GM04504 (cell line): Measurements from ENCODE around the gene RIMS4.
A peak's percentile ranks its signal among the peaks of the same experiment; 100 is the strongest.

Source experiments
- DNase-seq: peaks from one replicate; pipeline ENCODE4 v3.0.0-alpha.2; 2012; ENCODE audit warnings: low read depth

Gene RIMS4

DNA sequence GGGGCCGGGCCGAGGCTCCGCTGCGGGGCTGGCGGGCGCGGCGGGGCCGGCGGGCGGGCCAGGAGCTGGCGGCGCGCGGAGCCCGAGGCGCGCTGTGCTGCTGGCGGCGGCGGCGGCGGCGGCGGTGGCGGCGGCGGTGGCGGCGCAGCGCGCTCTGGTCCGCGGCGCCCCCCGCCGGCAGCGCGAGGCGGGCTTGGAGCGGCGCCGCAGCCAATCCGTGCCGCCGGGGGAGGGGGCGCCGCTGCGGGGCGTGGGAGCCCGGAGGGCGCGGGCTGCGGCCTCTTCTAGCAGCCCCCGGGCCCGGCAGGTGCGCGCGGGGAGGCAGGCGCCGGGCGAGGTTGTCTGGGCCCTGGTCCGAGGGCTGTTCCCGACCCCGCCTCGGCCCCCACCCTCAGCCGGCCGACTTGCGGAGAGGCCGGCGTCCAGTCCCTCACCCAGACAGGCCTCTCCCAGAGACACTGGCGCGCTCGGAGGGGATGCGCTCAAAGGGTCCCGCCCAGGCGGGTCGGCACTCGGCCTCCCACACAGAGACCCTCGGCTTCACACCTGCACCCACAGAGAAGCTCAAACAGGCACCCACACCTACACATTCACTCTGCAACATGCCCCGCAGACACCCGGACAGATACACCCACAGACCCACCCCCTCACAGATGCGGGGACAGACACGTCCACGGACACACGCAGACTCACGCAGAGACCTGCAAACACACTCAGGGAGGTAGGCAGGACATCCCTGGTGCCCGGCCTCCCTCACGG, at the start of gene RIMS4:
RIMS4 (minus strand) TSS at position 156 of the 759 bp plus-strand sequence. CDS start 275 bp downstream, outside the sequence.
- DNase-seq: no peak

DNA sequence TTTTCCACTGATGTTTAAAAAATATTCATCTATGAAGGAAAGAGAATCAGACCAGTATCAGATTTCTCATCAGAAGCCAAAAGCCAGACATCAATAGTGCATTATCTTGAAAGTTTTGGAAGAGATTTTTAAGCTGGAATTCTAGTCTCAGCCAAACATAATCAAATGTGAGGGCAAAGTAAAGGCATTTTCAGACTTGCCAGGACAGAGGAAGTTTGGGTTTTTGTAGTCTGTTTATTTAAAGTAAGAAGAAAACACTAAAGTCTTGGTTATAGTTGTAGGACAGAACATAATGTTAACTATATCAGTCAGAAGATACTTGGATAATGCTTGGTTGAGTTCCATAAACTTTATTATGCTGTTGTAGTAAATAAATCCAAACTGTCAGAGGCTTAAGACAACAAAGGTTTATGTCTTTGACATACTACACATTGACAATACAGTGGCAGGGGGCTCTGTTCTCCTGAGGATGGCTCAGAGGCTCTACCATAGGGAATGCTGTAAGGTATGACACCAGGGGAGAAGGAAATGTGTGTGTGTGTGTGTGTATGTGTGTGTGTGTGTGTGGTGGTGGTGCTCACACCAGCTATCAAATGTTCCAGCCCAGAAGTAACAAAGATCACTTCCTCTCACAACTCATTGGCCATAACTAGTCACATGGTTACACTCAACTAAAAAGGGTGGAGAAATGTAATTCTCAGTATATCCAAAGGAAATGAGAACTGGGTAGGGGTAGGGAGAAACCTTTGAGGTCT, 48.4 kb upstream of the RIMS4 start:
- no peak for DNase-seq

DNA sequence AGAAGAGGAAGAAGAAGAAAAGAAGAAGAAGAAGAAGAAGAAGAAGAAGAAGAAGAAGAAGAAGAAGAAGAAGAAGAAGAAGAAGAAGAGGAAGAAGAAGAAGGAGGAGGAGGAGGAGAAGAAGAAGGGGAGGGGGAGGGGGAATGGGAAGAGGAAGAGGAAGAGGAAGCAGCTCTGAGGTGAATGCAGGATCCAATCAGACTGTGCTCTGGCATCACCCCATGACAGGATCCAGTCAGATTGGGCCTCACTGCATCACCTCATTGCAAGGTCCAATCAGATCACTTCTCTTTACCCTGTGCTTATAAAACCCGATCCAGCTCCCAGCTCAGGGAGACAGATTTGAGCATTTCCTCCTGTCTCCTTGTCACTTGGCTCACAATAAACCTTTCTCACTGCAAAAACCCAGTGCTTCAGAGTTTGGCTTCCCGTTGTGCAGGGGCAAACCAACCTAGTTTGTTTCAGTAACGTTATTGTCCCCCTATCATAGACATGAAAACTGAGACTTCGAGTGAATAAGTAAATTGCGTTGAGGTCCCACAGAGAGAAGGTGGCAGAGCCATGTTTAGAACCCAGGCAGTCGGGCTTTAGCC, 46.6 kb upstream of the RIMS4 start:
- no peak for DNase-seq

DNA sequence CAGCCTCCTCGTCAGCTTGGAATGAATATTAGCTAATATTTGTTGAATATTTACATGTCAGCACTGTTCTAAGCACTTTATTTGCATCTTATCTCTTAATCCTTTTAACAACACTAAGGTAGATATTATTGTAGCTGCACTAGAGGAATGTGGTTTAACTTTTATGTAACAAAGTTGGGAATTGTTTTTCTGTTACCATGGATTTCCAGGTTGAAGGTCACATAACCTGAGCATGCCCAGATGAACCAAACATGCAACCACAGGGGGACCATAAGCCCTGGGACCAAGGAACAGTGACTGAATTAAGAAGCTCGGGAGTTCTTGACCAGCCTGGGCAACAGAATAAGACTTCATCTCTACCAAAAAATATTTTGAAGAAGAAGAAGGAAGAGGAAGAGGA, 46.1 kb upstream of the RIMS4 start:
- no peak for DNase-seq

DNA sequence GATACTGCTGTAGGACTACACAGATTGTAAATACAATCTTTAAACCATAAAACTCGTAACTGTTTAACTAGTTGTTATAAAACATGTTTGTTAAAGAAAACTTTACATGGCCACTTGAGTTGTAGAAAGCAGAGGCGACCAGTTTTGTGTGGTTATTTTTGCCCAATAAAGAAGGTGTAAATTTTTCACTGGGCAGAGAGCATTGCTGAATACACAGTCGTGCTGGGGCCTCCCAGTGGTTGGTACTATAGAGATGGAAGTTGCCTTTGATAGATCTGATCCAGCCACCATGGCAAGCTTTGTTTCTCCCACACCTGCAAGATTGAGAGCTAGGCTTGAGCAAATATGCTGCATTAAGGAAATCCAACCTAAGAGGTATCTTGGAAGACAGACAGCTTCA, 41.2 kb upstream of the RIMS4 start:
- DNase-seq: no peak

DNA sequence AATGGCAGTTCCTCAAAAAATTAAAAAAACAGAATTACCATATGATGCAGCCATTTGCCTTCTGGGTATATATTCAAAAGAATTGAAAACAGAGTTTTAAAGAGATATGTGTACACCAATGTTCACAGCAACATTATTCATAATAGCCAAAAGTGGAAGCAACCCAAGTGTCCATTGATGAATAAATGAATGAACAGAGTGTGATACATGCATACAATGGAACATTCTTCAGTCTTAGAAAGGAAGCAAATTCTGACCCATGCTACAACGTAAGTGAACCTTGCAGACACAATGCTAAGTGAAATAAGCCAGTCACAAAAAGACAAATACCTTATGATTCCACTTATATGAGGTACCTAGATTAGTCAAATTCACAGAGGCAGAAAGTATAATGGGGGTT, 40.5 kb upstream of the RIMS4 start:
- no peak for DNase-seq

DNA sequence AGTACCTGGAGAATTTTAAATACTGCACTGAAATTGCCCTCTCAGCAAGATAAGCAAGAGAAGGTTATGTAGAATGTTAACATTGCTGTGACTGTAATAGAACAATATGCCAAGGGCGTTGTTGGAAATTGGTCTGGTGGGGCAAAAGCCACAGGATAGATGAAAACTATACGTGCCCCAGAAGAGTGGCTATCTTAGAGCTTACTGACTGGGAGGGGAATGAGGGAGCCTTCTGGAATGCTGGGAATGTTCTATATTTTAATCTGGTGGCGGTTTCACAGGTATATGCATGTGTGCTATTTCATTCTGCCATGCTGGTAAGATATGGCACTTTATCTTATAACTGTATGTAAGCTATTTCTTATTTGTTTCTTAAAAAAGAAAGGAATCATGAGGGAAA, 39.9 kb upstream of the RIMS4 start:
- no peak for DNase-seq

DNA sequence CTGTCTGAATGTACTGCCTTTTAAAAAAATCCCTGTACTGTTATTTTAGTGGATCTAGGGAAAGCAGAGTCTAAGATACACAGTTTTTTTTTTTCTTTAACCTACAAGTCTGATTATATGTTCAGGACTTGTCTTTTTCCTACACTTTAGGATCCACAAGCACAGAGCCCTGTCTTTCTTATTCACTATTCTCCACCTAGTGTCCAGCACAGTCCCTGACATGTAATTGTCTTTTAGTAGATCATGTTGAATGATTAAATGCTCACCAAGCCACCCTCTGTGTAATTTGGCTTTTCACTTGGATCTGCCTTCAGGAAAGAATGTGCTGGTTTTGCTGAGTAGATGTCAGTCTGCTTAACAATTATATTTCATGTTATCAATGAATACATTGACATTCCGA, 39.4 kb upstream of the RIMS4 start:
- no peak for DNase-seq

DNA sequence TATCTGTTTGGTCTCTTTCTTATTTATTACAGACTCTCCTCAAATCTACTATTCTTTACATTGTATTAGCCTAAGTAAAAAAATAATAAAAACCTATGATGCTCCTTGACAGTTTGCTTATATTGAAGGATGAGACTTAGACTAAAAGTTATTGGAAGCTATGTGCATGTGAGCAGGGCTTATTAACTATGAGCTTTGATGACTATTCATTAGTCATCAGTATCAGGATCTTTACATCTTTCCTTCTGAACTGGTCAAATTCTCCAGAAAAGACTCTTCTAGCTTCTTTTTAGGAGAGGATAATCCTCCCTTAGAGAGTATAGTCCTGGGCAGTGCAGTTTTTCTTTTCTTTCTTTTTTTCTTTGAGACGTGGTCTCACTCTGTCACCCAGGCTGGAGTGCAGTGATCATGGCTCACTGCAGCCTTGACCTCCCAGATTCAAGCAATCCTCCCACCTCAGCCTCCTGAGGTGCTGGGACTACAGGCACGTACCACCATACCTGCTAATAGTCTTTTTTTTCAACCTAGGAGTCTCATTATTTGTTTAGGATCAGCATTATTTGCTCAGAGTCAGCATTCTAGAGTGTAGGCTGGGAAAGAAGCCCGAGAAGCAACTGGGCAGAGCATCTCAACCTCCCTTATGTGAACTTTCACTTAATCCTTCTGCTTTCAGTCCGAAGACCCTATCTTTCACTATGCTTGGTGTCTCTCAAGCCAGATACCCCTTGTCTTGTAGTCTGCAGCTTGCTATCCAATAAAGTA, 38.1 kb upstream of the RIMS4 start:
- DNase-seq: no peak

DNA sequence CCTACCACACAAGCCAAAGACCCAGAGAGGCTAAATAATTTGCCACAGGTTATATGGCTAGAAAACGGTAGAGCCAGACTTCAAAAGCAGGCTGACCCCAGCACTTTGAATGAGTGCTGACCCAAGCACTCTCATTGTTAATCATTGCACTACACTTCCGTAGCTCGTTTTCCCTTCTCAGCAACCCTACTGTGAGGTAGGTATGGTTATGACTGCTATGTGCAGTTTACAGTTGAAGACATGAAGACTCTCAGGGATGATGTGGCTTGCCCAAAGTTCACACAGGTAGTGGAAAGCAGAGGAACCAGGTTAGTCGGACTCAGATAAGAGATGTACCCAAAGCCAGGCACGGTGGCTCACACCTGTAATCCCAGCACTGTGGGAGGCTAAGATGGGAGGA, 33.5 kb upstream of the RIMS4 start:
- DNase-seq: no peak

DNA sequence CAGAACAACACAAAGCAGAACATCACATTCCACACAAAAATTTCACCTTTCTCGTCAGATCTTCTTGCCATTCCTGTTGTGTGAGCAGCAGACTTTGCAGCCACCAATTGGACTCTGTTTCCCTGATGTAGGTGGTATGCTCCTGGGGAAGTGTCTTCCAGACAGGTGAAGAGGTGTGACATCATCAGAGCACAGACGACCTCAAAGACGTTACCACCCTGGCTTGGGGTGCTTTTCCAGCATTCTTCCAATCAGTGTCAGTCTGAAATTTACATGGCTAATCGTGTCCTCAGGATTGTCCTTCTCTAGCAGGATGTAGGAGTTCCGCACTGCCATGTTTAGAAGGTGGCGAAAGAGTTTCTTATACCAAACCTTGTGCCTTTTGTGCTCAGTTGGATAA, 31.6 kb upstream of the RIMS4 start:
- no peak for DNase-seq

DNA sequence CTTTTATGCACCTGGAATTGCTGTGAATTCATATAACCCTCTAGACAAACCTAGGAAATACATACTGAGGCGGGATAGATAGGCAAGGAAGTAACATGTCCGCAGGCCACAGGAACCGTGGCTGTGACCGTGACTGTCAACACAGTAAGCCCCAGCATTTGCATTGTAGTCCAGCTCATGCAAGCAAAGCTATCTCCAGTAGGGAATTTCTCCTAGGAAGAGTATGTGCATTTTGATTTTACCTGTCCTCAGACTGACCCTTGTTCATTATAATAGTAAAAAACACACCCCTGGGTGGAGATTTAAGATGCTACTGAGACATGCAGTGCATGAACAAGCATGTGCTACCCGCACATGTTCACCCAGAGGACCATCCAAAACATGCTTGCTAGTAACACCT, 30.5 kb upstream of the RIMS4 start:
- DNase-seq: no peak

DNA sequence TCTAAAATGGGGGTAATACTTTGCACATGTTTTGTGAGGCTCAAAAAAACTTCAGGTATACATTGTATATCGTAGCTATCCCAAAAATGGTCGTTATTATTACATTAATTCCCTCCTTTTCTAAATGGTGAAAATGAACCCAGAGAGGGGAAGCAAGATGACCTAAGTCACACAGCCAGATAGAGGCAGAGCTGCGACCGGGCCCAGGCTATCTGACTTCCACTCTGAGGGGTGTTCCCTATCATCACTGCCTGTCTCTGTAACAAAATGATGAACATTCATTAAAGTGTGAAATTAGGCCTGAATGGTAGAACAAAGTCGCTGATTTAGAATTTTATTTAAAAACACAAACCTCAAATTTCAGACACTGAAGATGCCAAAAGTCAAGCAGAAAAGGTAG, 29.1 kb upstream of the RIMS4 start:
- no peak for DNase-seq

DNA sequence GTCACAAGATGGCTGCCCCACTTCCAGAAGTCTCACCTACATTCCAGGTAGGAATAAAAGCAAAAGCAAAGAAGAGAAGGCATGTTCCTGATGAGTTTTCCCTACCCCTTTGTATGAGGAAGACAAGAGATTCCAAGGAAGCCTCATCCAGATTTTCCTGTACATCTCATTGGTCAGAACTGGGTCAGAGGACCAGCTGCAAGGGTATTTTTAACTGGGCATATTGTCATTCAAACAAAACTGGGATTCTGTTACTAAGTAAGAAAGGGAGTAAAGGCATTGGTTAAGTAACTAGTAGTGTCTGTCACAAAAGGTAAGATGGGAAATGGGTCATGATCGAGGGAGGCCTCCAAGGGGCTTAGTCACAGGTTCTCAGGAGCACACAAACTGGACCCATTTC, 28.2 kb upstream of the RIMS4 start:
- DNase-seq: no peak

DNA sequence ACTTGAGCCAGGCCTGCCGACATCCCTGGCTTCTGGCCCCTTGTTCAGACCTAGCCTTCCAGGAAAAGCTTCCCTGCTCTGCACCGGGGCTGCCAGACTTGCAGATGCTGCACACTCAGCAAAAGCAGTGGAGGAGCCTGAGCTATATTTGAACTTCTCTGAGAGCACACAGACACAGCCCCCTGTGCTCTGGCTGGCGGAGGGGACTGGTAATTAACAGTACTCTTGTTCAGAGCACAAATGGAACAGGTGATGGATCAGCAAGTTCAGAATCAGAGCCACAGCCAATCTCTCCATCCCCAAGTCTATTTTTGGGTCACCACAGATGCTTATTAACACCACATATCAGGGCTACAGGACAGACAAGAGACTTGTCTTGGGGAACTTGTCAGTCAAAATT, 27.6 kb upstream of the RIMS4 start:
- DNase-seq: no peak

DNA sequence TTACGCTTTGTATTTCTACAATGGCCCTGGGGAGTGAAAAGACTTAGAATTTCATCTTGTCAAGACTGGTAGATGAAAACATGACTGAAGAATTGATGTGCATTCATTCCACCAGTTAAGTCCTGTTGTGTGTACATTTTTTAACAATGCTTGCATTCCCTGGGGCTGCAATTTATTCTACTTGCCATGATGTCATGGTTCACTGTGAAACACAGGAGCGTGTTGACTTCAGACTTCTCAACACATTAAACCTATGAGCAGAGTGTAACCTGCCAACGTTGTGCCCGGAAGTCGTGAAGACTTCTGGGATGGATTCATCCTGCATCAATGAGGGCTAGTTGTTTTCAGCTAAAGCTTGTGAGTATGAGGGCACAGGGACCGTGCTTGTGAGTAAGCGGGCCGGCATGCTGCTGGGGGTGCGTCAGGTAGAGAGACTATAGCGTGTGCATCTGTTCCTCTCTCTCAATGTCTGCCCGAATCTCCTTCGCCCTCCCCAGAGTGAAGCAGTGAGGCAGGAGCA, 26.3 kb upstream of the RIMS4 start:
- no peak for DNase-seq

DNA sequence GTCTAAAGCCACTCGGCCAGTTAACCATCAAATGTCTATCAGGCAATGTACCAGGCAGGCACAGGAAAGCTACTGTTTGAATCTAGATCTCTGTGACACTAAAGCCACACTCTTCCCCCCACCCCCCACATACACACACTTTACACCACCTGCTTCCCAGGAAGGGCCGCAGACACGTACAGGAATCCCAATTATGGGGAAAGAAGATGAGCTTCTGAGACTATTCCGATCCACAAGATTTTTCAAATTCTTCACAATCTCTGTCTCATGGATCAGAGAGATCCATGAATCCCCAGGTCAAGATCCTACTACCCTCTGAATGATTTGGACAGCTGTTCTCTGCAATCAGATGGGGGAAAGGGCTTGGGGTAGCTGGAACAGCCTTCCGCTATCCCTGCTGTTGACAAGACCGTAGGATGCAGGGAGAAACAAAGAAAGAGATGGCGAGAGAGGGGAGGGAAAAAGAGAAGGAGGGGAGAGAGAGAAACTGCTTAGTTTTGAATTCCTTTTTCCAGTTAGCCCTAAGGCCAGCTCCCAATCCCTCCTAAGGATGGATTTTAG, 25.4 kb upstream of the RIMS4 start:
- DNase-seq: no peak

DNA sequence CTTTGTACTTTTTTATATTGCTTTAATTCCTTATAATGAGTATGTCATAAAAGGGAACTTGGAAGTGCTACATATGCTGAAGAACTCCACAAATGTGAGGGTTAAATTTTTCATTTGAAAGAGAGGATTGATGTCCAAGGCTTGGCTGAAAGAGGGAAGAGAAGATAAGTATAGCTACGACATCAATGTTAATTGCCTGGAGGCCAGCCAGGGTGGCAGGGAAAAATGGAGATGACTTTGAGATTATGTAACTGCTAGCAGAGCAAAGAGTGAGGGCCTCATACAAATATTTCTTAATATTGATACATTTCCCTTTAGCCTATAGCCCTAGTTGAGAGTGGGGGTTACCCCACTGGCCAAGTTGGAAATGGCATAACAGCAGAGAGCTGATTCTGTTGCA, 24.8 kb upstream of the RIMS4 start:
- no peak for DNase-seq

DNA sequence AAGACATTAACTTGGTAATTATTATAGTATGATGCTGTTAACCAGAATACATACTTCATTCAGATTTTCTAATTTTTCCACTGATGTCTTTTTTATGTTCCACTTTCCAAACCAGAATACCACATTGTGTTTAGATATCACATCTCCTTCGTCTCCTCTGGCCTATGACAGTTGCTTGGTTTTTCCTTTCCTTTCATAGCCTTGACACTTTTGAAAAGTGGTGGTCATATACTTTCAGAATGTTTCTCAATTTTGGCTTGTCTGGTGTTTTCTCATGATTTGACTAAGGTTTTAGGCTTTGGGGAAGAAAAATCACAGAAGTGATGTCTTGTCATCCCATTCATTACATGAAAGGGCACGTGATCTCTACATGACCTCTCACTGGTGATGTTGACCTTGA, 24.3 kb upstream of the RIMS4 start:
- no peak for DNase-seq

DNA sequence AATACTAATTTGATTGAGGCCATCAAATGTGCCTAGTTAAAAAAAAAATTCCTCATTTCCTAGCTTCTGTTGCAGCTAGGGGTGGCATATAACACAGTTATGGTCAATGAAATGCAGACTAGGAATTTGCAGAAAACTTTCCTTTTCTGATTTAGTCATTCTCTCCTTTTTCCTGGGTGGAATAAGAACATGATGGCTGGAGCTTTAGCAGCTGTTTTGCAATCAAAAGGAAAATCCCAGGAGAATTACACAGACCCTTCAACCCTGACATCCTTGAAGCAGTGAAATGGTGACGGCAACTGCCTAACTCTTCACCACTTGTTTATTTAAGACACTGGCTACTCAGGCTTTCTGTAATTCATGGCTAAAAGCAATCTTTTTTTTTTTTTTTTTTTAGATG, 23.1 kb upstream of the RIMS4 start:
- no peak for DNase-seq

DNA sequence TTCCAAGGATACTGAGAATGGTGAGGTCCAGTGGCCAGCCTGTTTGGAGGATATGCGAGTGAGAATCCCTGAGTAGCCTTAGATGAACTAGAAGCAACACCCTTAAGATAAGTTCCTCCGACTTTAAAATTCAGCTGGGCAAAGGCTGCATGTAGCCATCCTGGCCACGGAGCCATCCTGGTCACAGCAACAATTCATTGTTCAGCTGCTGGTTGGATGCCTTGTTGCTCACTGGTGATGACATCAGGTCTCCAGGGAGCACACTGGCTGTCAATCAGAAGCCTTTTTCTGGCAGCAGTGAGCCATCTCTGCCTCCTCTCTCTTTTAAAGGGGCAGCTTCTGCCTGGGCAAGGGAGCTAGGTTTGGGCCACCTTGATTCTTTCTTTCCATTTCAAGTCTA, 22.4 kb upstream of the RIMS4 start:
- DNase-seq: peak; percentile 6

DNA sequence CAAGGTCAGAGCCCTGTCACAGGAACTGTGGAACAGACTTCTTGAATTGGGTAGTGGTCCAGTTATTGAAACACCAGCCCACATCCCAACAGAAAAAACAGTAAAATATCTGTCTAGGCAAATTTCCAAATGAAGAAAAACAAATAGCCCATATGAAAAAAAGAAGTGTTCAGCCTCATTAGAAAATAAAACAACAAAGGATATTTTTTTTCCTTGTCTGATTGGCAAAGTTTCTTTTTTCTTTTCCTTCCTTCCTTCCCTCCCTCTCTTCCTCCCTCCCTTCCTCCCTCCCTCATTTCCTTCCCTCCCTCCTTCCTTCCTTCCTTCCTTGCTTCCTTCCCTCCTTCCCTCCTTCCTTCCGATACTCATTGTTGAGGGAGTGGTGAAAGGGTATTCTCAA, 20.6 kb upstream of the RIMS4 start:
- DNase-seq: no peak
